AG09319 (cell line): ENCODE results near the gene SH3BP2.
"Not testable (repeated sequence)": the region's sequence is repeated elsewhere in the genome, so short reads cannot be mapped to it uniquely, and the experiment has no call there.

ENCODE experiments used
- DNase-seq: peaks from one replicate; pipeline ENCODE4 v3.0.0-alpha.2; 2010; ENCODE audit warnings: low read depth; ENCODE audit errors: extremely low read depth
- TF ChIP-seq, protein P1 (sequence below): IDR thresholded peaks from 2 replicates; pipeline ENCODE4 v1.5.1; 2011; ENCODE audit warnings: low read depth, mild to moderate bottlenecking, inconsistent platforms, low read length, moderate library complexity

SH3BP2 gene

GRCh38 chr4:2761035-2761923 lies 31.6 kb upstream of the SH3BP2 start:
- TF ChIP-seq, protein P1, sequence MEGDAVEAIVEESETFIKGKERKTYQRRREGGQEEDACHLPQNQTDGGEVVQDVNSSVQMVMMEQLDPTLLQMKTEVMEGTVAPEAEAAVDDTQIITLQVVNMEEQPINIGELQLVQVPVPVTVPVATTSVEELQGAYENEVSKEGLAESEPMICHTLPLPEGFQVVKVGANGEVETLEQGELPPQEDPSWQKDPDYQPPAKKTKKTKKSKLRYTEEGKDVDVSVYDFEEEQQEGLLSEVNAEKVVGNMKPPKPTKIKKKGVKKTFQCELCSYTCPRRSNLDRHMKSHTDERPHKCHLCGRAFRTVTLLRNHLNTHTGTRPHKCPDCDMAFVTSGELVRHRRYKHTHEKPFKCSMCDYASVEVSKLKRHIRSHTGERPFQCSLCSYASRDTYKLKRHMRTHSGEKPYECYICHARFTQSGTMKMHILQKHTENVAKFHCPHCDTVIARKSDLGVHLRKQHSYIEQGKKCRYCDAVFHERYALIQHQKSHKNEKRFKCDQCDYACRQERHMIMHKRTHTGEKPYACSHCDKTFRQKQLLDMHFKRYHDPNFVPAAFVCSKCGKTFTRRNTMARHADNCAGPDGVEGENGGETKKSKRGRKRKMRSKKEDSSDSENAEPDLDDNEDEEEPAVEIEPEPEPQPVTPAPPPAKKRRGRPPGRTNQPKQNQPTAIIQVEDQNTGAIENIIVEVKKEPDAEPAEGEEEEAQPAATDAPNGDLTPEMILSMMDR, result no peak
- no peak for DNase-seq

- DNase-seq, result no peak
- TF ChIP-seq, protein P1, result no peak
These were observed 30.8 kb upstream of the SH3BP2 start for GRCh38 chr4:2762048-2762447.

DNA sequence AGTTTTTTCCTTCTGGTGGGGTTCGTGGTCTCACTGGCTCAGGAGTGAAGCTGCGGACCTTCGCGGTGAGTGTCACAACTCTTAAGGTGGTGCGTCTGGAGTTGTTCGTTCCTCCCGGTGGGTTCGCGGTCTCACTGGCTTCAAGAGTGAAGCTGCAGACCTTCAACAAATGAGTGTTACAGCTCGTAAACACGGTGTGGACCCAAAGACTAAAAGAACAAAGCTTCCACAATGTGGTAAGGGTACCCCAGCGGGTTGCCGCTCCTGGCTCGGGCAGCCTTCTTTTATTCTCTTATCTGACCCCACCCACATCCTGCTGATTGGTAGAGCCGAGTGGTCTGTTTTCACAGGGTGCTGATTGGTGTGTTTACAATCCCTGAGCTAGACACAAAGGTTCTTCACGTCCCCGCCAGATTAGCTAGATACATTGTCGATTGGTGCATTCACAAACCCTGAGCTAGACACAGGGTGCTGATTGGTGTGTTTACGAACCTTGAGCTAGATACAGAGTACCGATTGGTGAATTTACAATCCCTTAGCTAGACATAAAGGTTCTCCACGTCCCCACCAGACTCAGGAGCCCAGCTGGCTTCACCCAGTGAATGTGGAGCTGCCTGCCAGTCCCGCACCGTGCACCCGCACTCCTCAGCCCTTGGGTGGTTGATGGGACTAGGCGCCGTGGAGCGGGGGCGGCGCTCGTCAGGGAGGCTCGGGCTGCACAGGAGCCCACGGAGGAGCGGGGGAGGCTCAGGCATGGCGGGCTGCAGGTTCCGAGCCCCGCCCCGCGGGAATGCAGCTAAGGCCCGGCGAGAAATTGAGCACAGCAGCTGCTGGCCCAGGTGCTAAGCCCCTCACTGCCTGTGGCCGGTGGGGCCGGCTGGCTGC lies 30.2 kb upstream of the SH3BP2 start:
- DNase-seq, result not testable (repeated sequence)

DNA sequence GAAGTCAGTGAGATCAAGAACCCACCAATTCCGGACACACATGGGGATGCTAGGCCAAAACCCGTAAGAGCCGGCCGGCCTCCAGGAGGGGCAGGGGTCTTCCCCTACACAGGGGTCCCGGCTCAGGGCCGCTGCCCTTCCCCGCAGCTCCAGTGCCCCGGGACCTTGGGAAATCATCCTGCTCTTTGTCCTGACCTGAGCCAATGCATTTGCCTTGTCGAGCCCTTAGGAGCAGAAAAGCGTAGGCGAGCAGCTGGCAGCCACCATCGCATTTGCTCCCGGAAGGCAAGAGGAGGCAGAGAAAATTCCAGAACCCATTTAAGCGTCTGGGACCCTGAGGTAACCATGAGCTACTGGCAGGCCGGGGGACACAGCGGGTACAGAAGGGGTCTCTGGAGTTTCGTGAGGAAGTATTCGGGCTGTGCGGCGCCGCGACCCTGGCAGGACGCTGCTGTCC lies 29.3 kb upstream of the SH3BP2 start:
- no peak for DNase-seq
- TF ChIP-seq, protein P1, result no peak

DNA sequence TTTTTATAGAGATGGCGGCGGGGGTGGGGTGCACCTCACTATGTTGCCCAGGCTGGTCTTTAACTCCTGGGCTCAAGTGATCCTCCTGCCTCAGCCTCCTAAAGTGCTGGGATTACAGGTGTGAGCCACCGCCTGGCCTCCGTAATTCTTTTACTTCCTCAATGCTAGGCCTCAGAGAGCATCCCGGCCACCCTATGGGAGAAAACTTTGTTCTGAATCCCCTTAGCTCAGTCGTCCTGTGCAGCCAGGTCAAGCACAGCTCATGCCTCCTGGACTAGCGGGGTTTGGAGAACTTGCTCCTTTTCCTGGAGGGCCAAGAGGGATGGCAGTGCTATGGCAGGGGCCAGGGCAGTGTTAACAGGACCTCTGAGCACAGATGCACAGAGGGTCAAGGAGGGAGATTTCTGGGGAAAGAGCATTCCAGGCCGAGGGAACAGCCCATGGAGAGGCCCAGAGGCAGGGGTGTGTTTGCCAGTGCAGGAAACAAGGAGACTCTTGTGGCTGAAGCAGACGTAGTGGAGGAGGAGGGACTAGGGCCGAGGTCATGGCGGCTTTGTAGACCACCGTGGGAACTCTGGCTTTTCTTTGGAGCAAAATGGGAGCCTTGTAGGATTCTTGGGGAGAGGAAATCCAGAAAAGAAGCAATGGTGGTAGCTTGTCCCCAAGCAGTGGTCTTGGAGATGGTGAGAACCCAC lies 26.9 kb upstream of the SH3BP2 start:
- TF ChIP-seq, protein P1, result no peak
- no peak for DNase-seq

DNA sequence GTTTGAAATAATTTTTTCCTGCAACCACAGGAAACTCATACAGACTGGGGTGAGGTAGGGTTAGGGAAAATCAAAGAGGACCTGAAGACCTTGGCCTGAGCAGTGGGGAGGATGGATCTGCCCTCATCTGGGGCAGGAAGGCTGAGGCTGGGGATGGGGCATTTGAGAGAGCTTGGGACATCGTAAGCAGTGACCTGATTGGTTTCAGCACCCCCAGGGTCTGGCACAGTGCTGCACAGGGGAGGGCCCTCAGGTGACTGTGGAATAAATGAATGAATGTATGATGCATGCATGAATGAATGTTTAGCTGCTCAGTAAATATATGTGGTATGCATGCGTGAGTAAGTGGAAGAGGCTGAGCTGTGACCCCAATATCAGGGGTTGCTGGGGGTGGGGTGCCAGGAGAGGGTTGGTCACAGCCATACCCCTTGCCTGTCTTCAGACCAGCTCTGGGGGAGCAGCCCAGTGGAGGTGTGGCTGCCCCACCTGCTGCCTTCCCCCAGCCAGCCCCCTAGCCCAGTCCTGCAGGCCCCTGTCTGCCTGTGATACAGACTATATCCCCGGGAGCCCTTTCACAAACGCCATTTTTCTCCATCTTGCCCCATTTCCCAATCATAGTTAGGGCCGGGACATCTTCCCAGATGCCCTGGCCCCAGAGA lies 25.7 kb upstream of the SH3BP2 start:
- TF ChIP-seq, protein P1, result no peak
- no peak for DNase-seq

GRCh38 chr4:2767705-2768074 lies 25.2 kb upstream of the SH3BP2 start:
- TF ChIP-seq, protein P1, result no peak

More at GRCh38 chr4:2767705-2768074, 25.2 kb upstream of the SH3BP2 start:
- DNase-seq, result no peak
